Activated naive CD4-positive, alpha-beta T cell treated with anti-CD3 and anti-CD28 coated beads, Interleukin-2, amount 50 U/mL, for 24 hours (primary cell): ENCODE results near the gene HECW1.

Experiments used
- H3K27ac Mint-ChIP-seq: one replicate; pipeline ENCODE4 v1.8.0; 2021; ENCODE audit warnings: mild to moderate bottlenecking, mixed read lengths
- H3K27me3 Mint-ChIP-seq: one replicate; pipeline ENCODE4 v1.8.0; 2021; ENCODE audit warnings: mixed read lengths
- H3K36me3 Mint-ChIP-seq: one replicate; pipeline ENCODE4 v1.8.0; 2021; ENCODE audit warnings: mixed read lengths
- H3K4me1 Mint-ChIP-seq: one replicate; pipeline ENCODE4 v1.8.0; 2021; ENCODE audit warnings: mixed read lengths
- H3K4me3 Mint-ChIP-seq: one replicate; pipeline ENCODE4 v1.8.0; 2021; ENCODE audit warnings: mild to moderate bottlenecking, mixed read lengths
- H3K9me3 Mint-ChIP-seq: one replicate; pipeline ENCODE4 v1.8.0; 2021; ENCODE audit warnings: mixed read lengths

Gene HECW1

DNA sequence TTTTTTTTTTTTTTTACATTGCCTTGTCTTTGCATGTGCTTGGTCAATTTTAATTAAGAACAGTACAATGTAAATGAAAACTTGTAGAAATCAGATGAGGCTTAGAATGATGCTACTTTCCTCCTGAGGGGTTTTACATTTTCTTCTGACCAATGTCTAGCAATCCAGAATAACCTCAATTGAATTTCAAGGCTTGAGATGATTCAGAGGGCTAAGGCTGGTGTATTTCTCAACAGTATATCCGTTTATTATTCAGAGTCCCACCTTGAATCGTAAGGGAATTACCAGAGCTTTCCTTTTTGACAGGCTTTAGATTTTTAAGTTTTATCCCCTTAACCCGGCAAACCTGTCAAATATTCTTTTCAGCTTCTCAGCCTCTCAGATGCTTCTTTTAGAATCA is 239.2 kb downstream of the HECW1 start:
- Mint-ChIP-seq H3K27ac (no peak overlapping the region), H3K4me1 (no peaks in the 10 kb centered on the region), H3K4me3 (no peak overlapping the region), H3K27me3 (peaks cover 21% of the 10 kb centered on the region), H3K36me3 (peaks cover 5% of the 10 kb centered on the region), H3K9me3 (peaks cover 29% of the 10 kb centered on the region)

DNA sequence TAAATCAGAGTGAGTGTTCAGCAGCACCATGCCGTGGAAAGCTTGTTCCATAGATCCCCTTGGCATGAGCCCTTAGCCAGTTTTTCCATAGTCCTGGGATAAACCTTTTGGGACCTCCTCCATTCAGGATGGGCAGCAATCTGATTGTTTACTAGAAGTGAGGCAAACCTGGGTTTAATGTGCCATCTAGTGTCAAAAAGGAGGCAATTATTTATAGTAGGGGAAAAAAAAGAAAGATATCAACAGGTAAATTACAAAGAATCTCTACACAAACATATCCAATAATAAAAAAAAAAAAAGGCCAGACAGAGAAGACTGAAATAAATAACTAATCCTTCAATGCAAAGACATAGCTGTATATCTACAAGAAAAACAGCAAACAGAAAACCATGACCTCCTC is 241.5 kb downstream of the HECW1 start:
- peaks cover 25% of the 10 kb centered on the region for H3K9me3 Mint-ChIP-seq
- peaks cover 5% of the 10 kb centered on the region for H3K36me3 Mint-ChIP-seq
- H3K27me3 Mint-ChIP-seq: peaks cover 15% of the 10 kb centered on the region
- no peak overlapping the region for H3K4me3 Mint-ChIP-seq
- H3K27ac Mint-ChIP-seq: no peak overlapping the region
- no peaks in the 10 kb centered on the region for H3K4me1 Mint-ChIP-seq

GRCh38 chr7:43362652-43363034 is 250.2 kb downstream of the HECW1 start:
- H3K27ac Mint-ChIP-seq: no peak overlapping the region
- no peak overlapping the region for H3K4me3 Mint-ChIP-seq
- H3K36me3 Mint-ChIP-seq: no peaks in the 10 kb centered on the region
- no peaks in the 10 kb centered on the region for H3K9me3 Mint-ChIP-seq
- no peaks in the 10 kb centered on the region for H3K4me1 Mint-ChIP-seq
- H3K27me3 Mint-ChIP-seq: no peaks in the 10 kb centered on the region

GRCh38 chr7:43363035-43363791 is 250.8 kb downstream of the HECW1 start:
- H3K4me3 Mint-ChIP-seq: no peak overlapping the region
- no peaks in the 10 kb centered on the region for H3K4me1 Mint-ChIP-seq
- peaks cover 3% of the 10 kb centered on the region for H3K27me3 Mint-ChIP-seq
- no peak overlapping the region for H3K27ac Mint-ChIP-seq
- no peaks in the 10 kb centered on the region for H3K36me3 Mint-ChIP-seq
- no peaks in the 10 kb centered on the region for H3K9me3 Mint-ChIP-seq

DNA sequence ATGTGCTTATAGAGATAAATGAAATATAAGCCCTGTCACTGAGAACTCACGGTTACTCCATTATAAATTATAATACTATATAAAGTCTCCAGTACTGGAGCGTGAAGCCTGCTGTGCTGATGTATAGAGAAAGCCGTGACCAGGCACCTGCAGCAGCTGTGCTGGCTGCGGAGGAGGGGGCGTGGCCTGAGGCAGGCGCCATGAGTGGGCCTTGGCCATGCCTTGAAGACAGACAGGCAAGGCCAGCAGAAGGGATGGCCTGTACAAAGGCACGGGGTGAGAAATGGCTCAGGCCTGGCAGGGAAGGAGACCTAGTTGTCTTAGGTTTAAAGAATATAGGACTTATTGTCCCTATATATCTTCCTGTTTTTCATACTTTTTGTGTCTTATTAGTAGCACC is 251.9 kb downstream of the HECW1 start:
- no peaks in the 10 kb centered on the region for H3K36me3 Mint-ChIP-seq
- no peaks in the 10 kb centered on the region for H3K4me1 Mint-ChIP-seq
- H3K27me3 Mint-ChIP-seq: peaks cover 3% of the 10 kb centered on the region
- H3K4me3 Mint-ChIP-seq: no peak overlapping the region
- no peak overlapping the region for H3K27ac Mint-ChIP-seq
- H3K9me3 Mint-ChIP-seq: no peaks in the 10 kb centered on the region

DNA sequence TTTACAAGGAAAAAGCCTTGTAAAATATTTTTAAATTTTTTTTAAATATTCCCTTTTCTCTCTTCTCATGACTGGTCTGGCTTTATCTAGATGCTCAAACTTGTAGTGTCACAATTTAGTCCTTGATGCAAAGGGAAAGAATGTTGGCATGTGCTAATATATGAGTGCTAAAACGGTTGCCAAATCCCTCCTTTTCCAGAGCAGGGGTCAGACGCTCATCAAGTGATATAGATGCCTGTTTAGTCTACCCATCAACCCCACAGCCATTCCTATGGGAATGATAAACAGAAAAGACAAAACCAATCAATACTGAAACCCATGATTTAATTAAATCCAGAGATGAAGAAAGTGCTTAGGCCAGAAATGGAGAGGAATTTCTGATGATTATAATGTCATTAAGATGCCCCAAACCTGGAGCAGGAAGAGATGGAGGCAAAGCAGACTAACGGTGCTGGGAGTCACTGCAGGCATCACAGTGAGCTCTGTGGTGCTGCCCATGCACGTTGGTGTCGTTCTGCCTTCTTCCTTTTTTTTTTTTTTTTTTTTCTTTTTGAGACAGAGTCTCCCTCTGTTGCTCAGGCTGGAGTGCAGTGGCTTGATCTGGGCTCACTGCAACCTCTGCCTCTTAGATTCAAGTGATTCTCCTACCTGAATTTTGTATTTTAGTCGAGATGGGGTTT is 260.4 kb downstream of the HECW1 start:
- Mint-ChIP-seq H3K4me3 (no peak overlapping the region), H3K4me1 (peaks cover 3% of the 10 kb centered on the region), H3K36me3 (no peaks in the 10 kb centered on the region), H3K9me3 (no peaks in the 10 kb centered on the region), H3K27me3 (peaks cover 5% of the 10 kb centered on the region), H3K27ac (no peak overlapping the region)

DNA sequence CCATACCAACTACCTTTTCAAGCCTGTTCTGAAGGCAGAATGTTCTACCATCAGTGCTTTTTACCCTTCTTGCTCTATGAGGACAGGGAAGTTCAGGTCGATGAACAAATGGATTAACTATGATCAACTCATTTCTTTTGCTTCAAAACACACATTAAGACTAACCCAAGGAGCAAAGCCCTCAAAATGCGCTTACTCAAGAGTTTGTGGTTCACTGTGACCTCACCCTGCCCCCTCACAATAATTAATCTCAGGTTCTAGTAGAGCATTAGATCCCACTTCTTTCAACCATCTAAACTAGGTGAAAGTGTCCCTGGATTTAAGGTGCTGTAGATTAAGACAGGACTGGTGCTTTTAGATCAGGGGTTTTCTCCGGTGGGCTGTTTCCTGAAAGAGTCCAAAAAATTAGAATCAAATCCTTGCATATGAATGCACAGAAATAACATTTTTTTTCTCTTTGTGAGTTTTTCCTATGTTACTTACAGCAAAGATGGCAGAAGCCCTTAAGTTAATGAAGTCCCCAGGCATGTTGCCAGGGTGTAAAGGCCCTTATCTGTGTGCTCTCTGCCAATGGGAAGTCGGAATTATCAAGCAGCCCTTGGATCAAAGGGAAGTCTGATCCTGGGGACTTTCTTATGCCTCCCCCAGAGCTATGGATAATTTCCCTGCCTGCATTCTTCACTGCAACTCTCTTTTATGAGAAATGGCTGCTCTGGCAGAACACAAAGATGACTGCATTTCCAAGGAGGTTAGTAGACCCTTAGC is 264.9 kb downstream of the HECW1 start:
- H3K36me3 Mint-ChIP-seq: no peaks in the 10 kb centered on the region
- H3K27ac Mint-ChIP-seq: no peak overlapping the region
- H3K9me3 Mint-ChIP-seq: no peaks in the 10 kb centered on the region
- no peak overlapping the region for H3K4me3 Mint-ChIP-seq
- H3K27me3 Mint-ChIP-seq: peaks cover 3% of the 10 kb centered on the region
- peaks cover 3% of the 10 kb centered on the region for H3K4me1 Mint-ChIP-seq

DNA sequence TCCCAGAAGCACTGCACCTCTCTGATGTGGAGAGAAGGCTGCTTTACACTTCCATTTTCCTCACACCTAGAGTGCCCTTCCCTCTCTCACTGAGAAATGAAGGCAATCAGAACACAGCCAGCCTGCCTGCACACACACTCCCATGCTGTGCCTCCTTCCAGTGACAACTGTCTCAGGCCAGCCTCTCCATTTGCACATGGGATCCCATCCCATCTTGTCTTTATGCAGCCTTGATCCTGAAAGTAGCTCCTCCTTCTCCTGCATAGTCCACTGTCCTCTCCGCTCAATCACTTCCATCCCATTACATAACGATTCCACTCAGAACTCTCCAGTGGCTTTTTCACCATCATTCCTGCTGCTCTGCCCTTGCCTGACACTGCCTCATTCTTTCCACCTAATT is 266.8 kb downstream of the HECW1 start:
- no peak overlapping the region for H3K27ac Mint-ChIP-seq
- H3K27me3 Mint-ChIP-seq: no peaks in the 10 kb centered on the region
- no peaks in the 10 kb centered on the region for H3K9me3 Mint-ChIP-seq
- H3K4me1 Mint-ChIP-seq: no peaks in the 10 kb centered on the region
- no peaks in the 10 kb centered on the region for H3K36me3 Mint-ChIP-seq
- H3K4me3 Mint-ChIP-seq: no peak overlapping the region

DNA sequence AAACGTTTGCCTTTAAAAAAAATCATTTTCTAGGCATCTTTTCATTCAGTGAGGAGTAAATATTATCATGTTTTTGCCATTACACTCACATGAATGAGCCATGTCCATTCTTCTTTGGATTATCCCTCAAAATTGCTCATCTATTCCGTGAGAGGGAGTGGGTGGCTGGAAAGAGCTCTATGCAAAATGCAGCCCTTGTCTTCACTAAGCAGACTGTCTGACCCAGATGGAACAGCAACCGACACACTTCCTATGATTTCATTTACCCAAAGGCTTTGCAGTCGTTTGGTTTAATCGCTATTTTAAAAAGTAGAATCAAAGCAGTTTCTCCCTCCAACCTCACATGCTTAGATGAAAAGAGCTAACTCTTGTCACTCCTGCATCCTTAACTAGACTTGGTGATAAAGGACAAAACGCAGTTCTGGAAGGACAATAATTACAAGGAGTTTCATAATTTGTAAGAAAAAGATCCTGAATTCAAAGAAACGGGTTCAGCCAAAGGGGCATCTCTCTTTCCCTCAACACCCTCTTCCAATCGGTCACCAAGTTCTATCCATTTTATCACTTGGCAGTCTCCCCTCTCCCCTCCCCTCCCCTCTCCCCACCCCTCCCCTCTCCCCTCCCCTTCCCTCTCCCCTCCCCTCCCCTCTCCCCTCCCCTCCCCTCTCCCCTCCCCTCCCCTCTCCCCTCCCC is 272.3 kb downstream of the HECW1 start:
- Mint-ChIP-seq H3K27ac (no peak overlapping the region), H3K9me3 (no peaks in the 10 kb centered on the region), H3K4me1 (peaks cover 6% of the 10 kb centered on the region), H3K27me3 (no peaks in the 10 kb centered on the region), H3K4me3 (no peak overlapping the region), H3K36me3 (no peaks in the 10 kb centered on the region)

GRCh38 chr7:43385309-43385680 is 272.8 kb downstream of the HECW1 start:
- no peaks in the 10 kb centered on the region for H3K36me3 Mint-ChIP-seq
- H3K4me3 Mint-ChIP-seq: no peak overlapping the region
- H3K9me3 Mint-ChIP-seq: no peaks in the 10 kb centered on the region
- peaks cover 6% of the 10 kb centered on the region for H3K4me1 Mint-ChIP-seq
- H3K27ac Mint-ChIP-seq: no peak overlapping the region
- H3K27me3 Mint-ChIP-seq: no peaks in the 10 kb centered on the region

- peaks cover 6% of the 10 kb centered on the region for H3K4me1 Mint-ChIP-seq
- H3K9me3 Mint-ChIP-seq: no peaks in the 10 kb centered on the region
- no peaks in the 10 kb centered on the region for H3K27me3 Mint-ChIP-seq
- no peak overlapping the region for H3K27ac Mint-ChIP-seq
- H3K4me3 Mint-ChIP-seq: no peak overlapping the region
- H3K36me3 Mint-ChIP-seq: no peaks in the 10 kb centered on the region
Observed at GRCh38 chr7:43385856-43386255, 273.4 kb downstream of the HECW1 start.

GRCh38 chr7:43387932-43388331 is 275.5 kb downstream of the HECW1 start:
- Mint-ChIP-seq H3K4me3 (no peak overlapping the region), H3K9me3 (no peaks in the 10 kb centered on the region), H3K36me3 (no peaks in the 10 kb centered on the region), H3K4me1 (peaks cover 6% of the 10 kb centered on the region), H3K27ac (no peak overlapping the region), H3K27me3 (no peaks in the 10 kb centered on the region)

- Mint-ChIP-seq H3K4me3 (no peak overlapping the region), H3K27ac (no peak overlapping the region), H3K27me3 (peaks cover 2% of the 10 kb centered on the region), H3K4me1 (peaks cover 6% of the 10 kb centered on the region), H3K36me3 (no peaks in the 10 kb centered on the region), H3K9me3 (no peaks in the 10 kb centered on the region)
Observed at GRCh38 chr7:43390576-43390975, 278.1 kb downstream of the HECW1 start.

GRCh38 chr7:43391518-43391917 is 279.1 kb downstream of the HECW1 start:
- H3K27me3 Mint-ChIP-seq: peaks cover 2% of the 10 kb centered on the region
- H3K4me3 Mint-ChIP-seq: no peak overlapping the region
- H3K9me3 Mint-ChIP-seq: no peaks in the 10 kb centered on the region
- H3K36me3 Mint-ChIP-seq: no peaks in the 10 kb centered on the region
- H3K4me1 Mint-ChIP-seq: no peaks in the 10 kb centered on the region
- H3K27ac Mint-ChIP-seq: no peak overlapping the region

GRCh38 chr7:43392638-43393330 is 280.3 kb downstream of the HECW1 start:
- no peaks in the 10 kb centered on the region for H3K36me3 Mint-ChIP-seq
- peaks cover 10% of the 10 kb centered on the region for H3K27me3 Mint-ChIP-seq
- H3K27ac Mint-ChIP-seq: no peak overlapping the region
- no peaks in the 10 kb centered on the region for H3K9me3 Mint-ChIP-seq
- no peak overlapping the region for H3K4me3 Mint-ChIP-seq
- H3K4me1 Mint-ChIP-seq: no peaks in the 10 kb centered on the region
